HepG2 (cell line): ENCODE measurements around the gene COL4A6. TPM values are rescaled to one million over a fixed set of nuclear protein-coding genes. Genes with fewer than 3 reads are reported as not detected.

ENCODE experiments used
- ATAC-seq: fragments of 200-7000 bp; cut with Tn5 transposase; 3 replicates; pipeline ENCODE4 v1.9.1; 2020; ENCODE audit warnings: mild to moderate bottlenecking, moderate library complexity
- BruUV-seq: library from RNA; stranded (reverse); fragments of 400-500 nt; replicated peaks from 2 replicates; lab custom pipeline; 2021; lab: Mats Ljungman, UMichigan
- CTCF ChIA-PET: fragments of 300-600 bp; formaldehyde crosslinking; extraction: SDS; loops from one replicate; lab custom pipeline; 2021; ENCODE audit warnings: low total read pairs, inconsistent platforms, low intra/inter-chr PET ratio; lab: Yijun Ruan, JAX
- POLR2A ChIA-PET: fragments of 350-600 bp; sonication (Branson Sonifier 250); formaldehyde crosslinking; loops from one replicate; lab custom pipeline; 2020; ENCODE audit warnings: antibody characterized with exemption, inconsistent platforms; lab: Yijun Ruan, JAX
- DNase-seq: peaks from one replicate; pipeline ENCODE4 v3.0.0-alpha.2; 2015; ENCODE audit warnings: low spot score
- FAIRE-seq: peaks from 3 replicates; lab custom pipeline; 2011; peaks lifted over from hg19 to GRCh38; lab: Jason Lieb, UNC
- H2AFZ ChIP-seq: one replicate; pipeline ENCODE4 v1.6.1; 2011; ENCODE audit warnings: low read length, inconsistent platforms
- H3K27ac ChIP-seq: fragments of 300-600 bp; 3 replicates; pipeline ENCODE4 v1.8.0; 2011; ENCODE audit warnings: mixed run types, mild to moderate bottlenecking, mixed read lengths, low read length, inconsistent platforms; ENCODE audit not compliant: insufficient read depth; ENCODE audit errors: extremely low read length
- H3K27me3 ChIP-seq, 2 experiments: fragments of 200-600 bp in 1 of 2; 2 replicates in 1 of 2; 3 replicates in 1 of 2; pipeline versions ENCODE4 v1.6.0 to v1.8.0; 2011; ENCODE audit warnings: low read length in 2 of 2, mild to moderate bottlenecking in 2 of 2, moderate library complexity in 2 of 2, inconsistent platforms in 1 of 2; ENCODE audit not compliant: insufficient read depth in 2 of 2, control insufficient read depth in 1 of 2
- H3K36me3 ChIP-seq, 2 experiments: fragments of 200-600 bp in 1 of 2; replicated peaks in 1 of 2; 2 replicates in 1 of 2; 3 replicates in 1 of 2; pipeline versions ENCODE4 v1.5.1 to v1.8.0; 2011; ENCODE audit warnings: low read length in 2 of 2, inconsistent platforms in 1 of 2; ENCODE audit not compliant: insufficient read depth in 2 of 2, control insufficient read depth in 1 of 2
- H3K4me1 ChIP-seq: 2 replicates; pipeline ENCODE4 v1.5.1; 2012; ENCODE audit warnings: low read length, inconsistent platforms; ENCODE audit not compliant: insufficient read depth
- H3K4me2 ChIP-seq: 2 replicates; pipeline ENCODE4 v1.6.0; 2011; ENCODE audit warnings: low read depth, low read length, inconsistent platforms
- H3K4me3 ChIP-seq, 3 experiments: fragments of 200-600 bp in 1 of 3; sonication (generic), shearing (Covaris generic) in 1 of 3; replicated peaks in 1 of 3; 2 replicates each; pipeline ENCODE4 v1.5.1; 2011 to 2016; ENCODE audit warnings: low read length in 3 of 3, inconsistent platforms in 2 of 3, low read depth in 2 of 3, mild to moderate bottlenecking in 2 of 3, control low read depth in 1 of 3, mixed read lengths in 1 of 3; ENCODE audit not compliant: insufficient read depth in 1 of 3
- H3K79me2 ChIP-seq: one replicate; pipeline ENCODE4 v1.6.1; 2011; ENCODE audit warnings: low read length, inconsistent platforms; ENCODE audit not compliant: insufficient read depth
- H3K9ac ChIP-seq: 2 replicates; pipeline ENCODE4 v1.6.0; 2011; ENCODE audit warnings: mild to moderate bottlenecking, low read depth, low read length, inconsistent platforms; ENCODE audit not compliant: insufficient read depth
- H3K9me3 ChIP-seq: 2 replicates; pipeline ENCODE4 v1.5.1; 2012; ENCODE audit warnings: mild to moderate bottlenecking, low read length
- H4K20me1 ChIP-seq: 2 replicates; pipeline ENCODE4 v1.6.0; 2011; ENCODE audit warnings: inconsistent platforms, mild to moderate bottlenecking, low read length, moderate library complexity; ENCODE audit not compliant: insufficient read depth
- HNF4A ChIP-seq: sonication (generic); formaldehyde crosslinking; IDR thresholded peaks from 2 replicates; pipeline ENCODE4 v1.4.0; 2020; ENCODE audit warnings: missing genetic modification reagents
- PBX2 ChIP-seq: IDR thresholded peaks from 2 replicates; pipeline ENCODE4 v1.6.1; 2016; ENCODE audit warnings: control low read depth
- SNAI1 ChIP-seq: sonication (generic); formaldehyde crosslinking; IDR thresholded peaks from 2 replicates; pipeline ENCODE4 v1.5.0; 2020; ENCODE audit warnings: mild to moderate bottlenecking, missing genetic modification reagents, borderline replicate concordance
- ZBTB26 ChIP-seq: IDR thresholded peaks from 2 replicates; pipeline ENCODE4 v1.6.1; 2016; ENCODE audit warnings: missing compliant biosample characterization, missing genetic modification reagents, borderline replicate concordance
- ZNF329 ChIP-seq: sonication (generic); formaldehyde crosslinking; IDR thresholded peaks from 2 replicates; pipeline ENCODE4 v1.9.0; 2021; ENCODE audit warnings: low read depth, mild to moderate bottlenecking, missing genetic modification reagents
- WGBS: methylation state at CpG from one replicate; pipeline ENCODE4 v1.1.6; 2017; ENCODE audit warnings: low lambda C conversion rate; 5-methylcytosine and 5-hydroxymethylcytosine counted together
- in situ Hi-C: cut with HindIII; loops from 2 replicates; pipeline ENCODE4 v1.10.0; 2017; ENCODE audit warnings: low pct_unique_long_range_greater_than_20kb; ENCODE audit not compliant: extremely low pct_ligation_motif_present
- intact Hi-C: fragments of 100-400 bp; cut with micrococcal nuclease; formaldehyde crosslinking; loops from one replicate; pipeline ENCODE4 v1.10.0; 2022; ENCODE audit not compliant: unreplicated experiment
- polyA plus RNA-seq, 8 experiments: library from polyadenylated mRNA; depleted of rRNA in 3 of 8; stranded (reverse) in 7 of 8; unstranded in 1 of 8; fragments of >200 nt; fragmentation: Illumina TruSeq in 4 of 8; extraction: Trizol in 4 of 8; gene quantifications; 2 replicates each; pipeline versions ENCODE4 v1.2.1 to v1.2.3, GENCODE V29; 2011 to 2016; ENCODE audit warnings: low read depth in 4 of 8, missing spikeins in 1 of 8, mixed read lengths in 1 of 8; ENCODE audit not compliant: insufficient read depth in 1 of 8
- total RNA-seq, 5 experiments: library from RNA; depleted of rRNA; stranded (reverse); fragments of >200 nt; fragmentation: Illumina TruSeq; extraction: Trizol; gene quantifications; 2 replicates each; pipeline ENCODE4 v1.2.3, GENCODE V29; 2016; ENCODE audit warnings: low read depth in 1 of 5

The COL4A6 gene
- total and polyA plus RNA-seq, 2 of the 13 experiments (the other 11 are each of a cell fraction or from before 2014, with no cell fraction given): 4.5 to 8.2 TPM

- Histone ChIP-seq H3K4me3 (no peak overlapping the region), H3K36me3 (no peaks in the 10 kb centered on the region), H3K79me2 (no peaks in the 10 kb centered on the region), H3K27me3 (no peaks in the 10 kb centered on the region), H3K9me3 (no peaks in the 10 kb centered on the region), H2AFZ (no peak overlapping the region), H4K20me1 (no peaks in the 10 kb centered on the region), H3K4me2 (0 out of 2 replicates have a peak overlapping the region, but pooled peaks have one; percentile 5), H3K9ac (no peak overlapping the region), H3K27ac (no peak overlapping the region), H3K4me1 (peaks cover 14% of the 10 kb centered on the region)
- in situ Hi-C loops (no loop called here), intact Hi-C loops (no loop called here)
- WGBS: 47% methylated on average over 6 of the region's 7 CpGs
- TF ChIP-seq HNF4A (CRISPR knock-in tag): peak; percentile 59
- TF ChIP-seq ZNF329 (CRISPR knock-in tag): no peak
- TF ChIP-seq SNAI1 (CRISPR knock-in tag): no peak
- no peak for TF ChIP-seq ZBTB26
- TF ChIP-seq PBX2 (CRISPR knock-in tag): 0 out of 2 replicates have a peak, but pooled peaks have one; percentile 20
- ChIA-PET POLR2A (no interaction called here), CTCF (no interaction called here)
- ATAC-seq (peak; percentile 55; the same call in 2 of the 3 replicates), DNase-seq (peak; percentile 63), FAIRE-seq (peak; percentile 74)
- no TSS peak for BruUV-seq
These were observed 106.9 kb downstream of the COL4A6 start for GRCh38 chrX:108331126-108331909.
